RKO (cell line): ENCODE results near the gene TXNRD1.
"Not testable (repeated sequence)": the region's sequence is repeated elsewhere in the genome, so short reads cannot be mapped to it uniquely, and the experiment has no call there.

ENCODE experiments used
- DNase-seq: peaks from one replicate; pipeline ENCODE4 v3.0.0-alpha.2; 2016; ENCODE audit warnings: low spot score

The TXNRD1 gene

DNA sequence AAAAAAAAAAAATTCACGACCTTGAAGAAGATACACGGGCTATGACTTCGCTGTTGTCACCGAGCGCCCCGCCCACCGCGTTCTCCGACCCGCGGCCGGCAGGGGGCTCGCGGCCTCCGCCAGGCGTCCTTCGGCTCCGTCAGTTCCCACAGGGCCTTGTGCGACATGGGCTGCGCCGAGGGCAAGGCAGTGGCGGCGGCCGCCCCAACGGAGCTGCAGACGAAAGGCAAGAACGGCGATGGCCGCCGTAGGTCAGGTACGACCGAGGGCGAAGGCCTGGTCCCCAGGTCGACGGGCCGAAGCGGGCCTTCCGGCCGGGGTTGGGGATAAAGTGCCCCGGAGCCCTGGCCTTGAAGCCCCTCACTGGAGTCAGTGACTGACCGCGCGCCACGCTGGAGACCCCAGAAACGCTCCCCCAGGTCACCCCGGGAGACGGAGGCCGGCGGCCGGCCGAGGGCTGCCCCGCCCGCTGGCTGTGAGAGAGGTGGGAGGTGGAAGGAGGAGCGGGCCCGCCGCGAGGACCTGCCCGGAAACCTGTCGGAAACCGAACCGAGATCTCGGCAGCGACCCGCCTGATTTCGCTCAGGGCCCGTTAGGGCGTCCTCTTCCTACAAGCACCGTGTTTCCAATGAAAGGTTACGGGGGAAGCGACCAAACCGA is at the start of gene TXNRD1:
TSS of gene TXNRD1 (plus strand) at position 142 of the 660 bp plus-strand sequence. CDS start at position 166, 24 bp downstream.
- no peak for DNase-seq

DNA sequence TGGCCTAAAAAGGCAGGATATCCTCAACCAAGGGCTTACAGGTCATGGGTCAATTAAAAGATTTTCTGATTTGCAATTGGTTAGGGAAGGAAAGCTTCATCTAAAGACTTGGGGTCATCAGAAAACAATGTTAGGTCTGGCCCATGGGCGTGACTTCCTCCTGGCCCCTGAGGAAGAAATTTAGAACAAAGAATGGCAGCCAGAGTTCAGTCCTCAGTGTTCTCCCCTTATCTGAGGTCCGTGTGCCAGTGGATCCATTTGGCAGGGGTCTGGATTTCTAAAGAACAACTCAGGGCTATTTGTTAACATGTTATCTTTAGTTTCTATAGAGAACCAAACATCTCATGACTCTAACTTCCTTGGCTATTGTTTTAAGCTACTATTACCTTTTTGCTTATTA is 49.8 kb upstream of the TXNRD1 start:
- no peak for DNase-seq

- no peak for DNase-seq
Measured at GRCh38 chr12:104166465-104166864, 49.1 kb upstream of the TXNRD1 start.

GRCh38 chr12:104167519-104168458 is 47.8 kb upstream of the TXNRD1 start:
- DNase-seq = no peak

- no peak for DNase-seq
Measured at GRCh38 chr12:104168596-104168995, 47.0 kb upstream of the TXNRD1 start.

- DNase-seq = no peak
Measured at GRCh38 chr12:104171785-104172569, 43.6 kb upstream of the TXNRD1 start.

GRCh38 chr12:104172570-104172947 is 43.0 kb upstream of the TXNRD1 start:
- DNase-seq = no peak

DNA sequence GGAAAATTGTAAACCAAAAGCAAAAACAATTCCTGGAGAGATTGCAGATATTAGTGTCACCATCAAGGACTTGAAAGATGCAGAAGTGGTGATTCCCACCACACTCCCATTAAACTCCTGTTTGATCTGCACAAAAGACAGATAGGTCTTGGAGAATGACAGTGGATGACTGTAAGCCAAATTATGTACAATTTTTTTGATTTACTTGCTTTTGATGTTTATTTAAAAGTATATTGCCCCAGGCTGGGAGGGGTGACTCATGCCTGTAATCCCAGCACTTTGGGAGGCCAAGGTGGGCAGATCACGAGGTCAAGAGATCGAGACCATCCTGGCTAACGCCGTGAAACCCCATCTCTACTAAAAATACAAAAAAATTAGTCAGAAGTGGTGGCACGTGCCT is 41.8 kb upstream of the TXNRD1 start:
- DNase-seq = not testable (repeated sequence)

- DNase-seq = no peak
Measured at GRCh38 chr12:104175726-104176247, 39.8 kb upstream of the TXNRD1 start.

DNA sequence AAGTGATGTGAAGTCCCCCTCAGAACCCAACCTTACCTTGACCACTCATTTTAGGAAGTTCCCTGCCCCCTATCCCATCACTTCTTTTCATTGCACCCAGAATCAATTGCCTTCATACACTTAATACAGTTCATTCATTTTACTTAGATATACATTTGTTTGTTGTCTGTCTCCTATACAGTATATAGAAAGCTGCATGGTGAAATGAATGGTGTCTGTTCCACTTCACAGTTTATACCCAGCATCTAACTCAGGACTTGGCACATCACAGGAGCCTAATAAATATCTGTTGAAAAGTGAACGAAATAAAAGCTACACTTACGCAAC is 38.3 kb upstream of the TXNRD1 start:
- DNase-seq = no peak

GRCh38 chr12:104177663-104178501 is 37.7 kb upstream of the TXNRD1 start:
- peak; percentile 50 for DNase-seq

- DNase-seq = no peak
Measured at GRCh38 chr12:104180374-104180773, 35.2 kb upstream of the TXNRD1 start.

GRCh38 chr12:104181313-104181712 is 34.3 kb upstream of the TXNRD1 start:
- DNase-seq = no peak

DNA sequence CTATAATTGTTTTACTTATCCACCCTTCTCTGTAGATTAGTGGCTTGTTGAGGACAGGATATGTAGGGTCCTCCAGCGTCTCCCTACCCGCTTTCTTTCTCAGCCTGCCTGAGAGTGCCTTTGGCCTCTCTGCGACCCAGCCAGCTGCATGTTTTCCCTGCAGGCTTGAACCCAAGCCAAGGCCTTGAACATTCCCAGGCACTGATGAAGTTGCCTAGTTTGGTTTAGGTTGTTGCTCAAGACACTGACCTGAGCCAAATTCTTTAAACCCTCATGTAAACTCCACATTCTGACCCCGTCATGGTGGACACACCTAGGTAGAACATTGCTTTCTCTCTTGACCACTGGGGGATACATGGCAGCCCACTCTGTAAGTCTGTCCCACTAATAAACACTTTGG is 33.4 kb upstream of the TXNRD1 start:
- no peak for DNase-seq

DNA sequence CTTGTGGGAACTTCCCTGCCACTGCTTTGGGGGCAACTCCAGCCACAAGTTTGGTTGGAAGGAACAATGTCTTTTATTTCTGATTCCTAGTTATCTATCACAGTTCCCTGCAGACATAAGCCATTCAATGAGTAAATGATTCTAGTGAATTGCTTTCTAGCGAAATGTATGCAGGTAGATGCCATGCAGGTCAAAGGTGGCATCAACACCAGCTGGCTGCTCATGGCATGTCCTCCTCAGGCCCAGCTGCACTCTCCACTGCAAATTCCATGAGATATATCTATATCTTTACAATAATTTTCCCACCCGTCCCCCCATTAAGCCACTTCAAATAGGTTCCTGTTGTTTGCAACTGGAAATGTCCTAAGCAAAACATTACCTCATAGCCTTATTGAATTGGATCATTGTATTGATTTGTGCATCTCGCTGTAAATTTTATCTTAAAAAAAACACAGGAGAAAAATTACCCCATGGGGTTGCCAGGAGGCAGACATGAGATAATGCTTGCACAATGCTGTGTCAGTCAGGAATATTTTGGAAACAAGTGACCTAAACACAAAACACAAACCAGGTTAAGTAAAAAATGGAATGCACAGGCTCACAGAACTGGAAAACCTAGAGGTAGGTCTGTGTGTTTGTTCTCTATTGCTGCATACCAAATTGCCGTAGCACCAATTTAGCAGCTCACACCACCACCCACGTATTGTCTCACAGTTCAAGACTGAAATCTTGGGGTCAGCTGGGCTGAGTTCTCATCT is 32.8 kb upstream of the TXNRD1 start:
- no peak for DNase-seq

- no peak for DNase-seq
Measured at GRCh38 chr12:104183443-104183842, 32.1 kb upstream of the TXNRD1 start.

GRCh38 chr12:104187446-104188155 is 28.0 kb upstream of the TXNRD1 start:
- no peak for DNase-seq

GRCh38 chr12:104188534-104188933 is 27.0 kb upstream of the TXNRD1 start:
- no peak for DNase-seq

DNA sequence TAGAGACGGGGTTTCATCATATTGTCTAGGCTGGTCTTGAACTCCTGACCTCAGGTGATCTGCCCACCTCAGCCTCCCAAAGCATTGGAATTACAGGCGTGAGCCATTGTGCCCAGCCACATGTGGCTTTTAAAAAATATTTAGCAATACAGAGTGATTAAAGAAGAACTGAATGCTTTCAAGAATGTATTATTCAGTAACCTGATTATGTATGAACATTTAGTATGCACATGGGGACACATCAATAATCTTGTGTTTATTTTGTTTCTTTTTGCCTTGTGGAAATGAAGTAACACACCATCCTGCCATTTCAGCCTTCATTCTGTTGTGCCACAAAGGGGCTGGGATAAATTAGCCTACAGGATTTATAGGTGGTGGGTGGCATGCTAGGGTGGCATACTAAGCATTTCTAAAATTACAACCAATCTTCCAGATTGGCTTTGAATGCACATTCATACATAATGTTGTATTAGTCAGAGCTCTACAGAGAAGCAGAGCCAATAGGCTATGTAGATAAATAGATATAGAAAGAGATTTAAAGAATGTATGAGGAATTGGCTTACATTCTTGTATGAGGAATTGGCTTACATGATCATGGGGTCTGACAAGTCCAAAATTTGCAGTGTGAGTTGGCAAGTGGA is 25.5 kb upstream of the TXNRD1 start:
- no peak for DNase-seq
